ENCODE data around the gene ISCA2. TPM values are rescaled to one million over a fixed set of nuclear protein-coding genes. Genes with fewer than 3 reads are reported as not detected.
A peak's percentile ranks its signal among the peaks of the same experiment; 100 is the strongest.

The ISCA2 gene
- total RNA-seq, 1 donor from 2014 or later: 14.9 TPM

- no peak for DNase-seq (ENCODE audit: low read depth)
Measured at GRCh38 chr14:74508292-74508731, 14.7 kb downstream of the ISCA2 start.

GRCh38 chr14:74508844-74509428 lies 15.4 kb downstream of the ISCA2 start:
- no peak for DNase-seq (ENCODE audit: low read depth)

GRCh38 chr14:74509587-74510222 lies 16.1 kb downstream of the ISCA2 start:
- DNase-seq (ENCODE audit: low read depth): no peak

GRCh38 chr14:74510223-74510931 lies 16.8 kb downstream of the ISCA2 start:
- DNase-seq (ENCODE audit: low read depth): peak; percentile 34

- DNase-seq (ENCODE audit: low read depth): peak; percentile 69
Measured at GRCh38 chr14:74510959-74511409, 17.4 kb downstream of the ISCA2 start.

- DNase-seq (ENCODE audit: low read depth): no peak
Measured at GRCh38 chr14:74511966-74512830, 18.6 kb downstream of the ISCA2 start.

- DNase-seq (ENCODE audit: low read depth): peak; percentile 90
Measured at GRCh38 chr14:74514471-74514941, 20.9 kb downstream of the ISCA2 start.

GRCh38 chr14:74515891-74516412 lies 22.4 kb downstream of the ISCA2 start:
- DNase-seq (ENCODE audit: low read depth): no peak

GRCh38 chr14:74516451-74517160 lies 23.0 kb downstream of the ISCA2 start:
- peak; percentile 57 for DNase-seq (ENCODE audit: low read depth)

GRCh38 chr14:74517731-74518130 lies 24.2 kb downstream of the ISCA2 start:
- no peak for DNase-seq (ENCODE audit: low read depth)

GRCh38 chr14:74518221-74518620 lies 24.7 kb downstream of the ISCA2 start:
- DNase-seq (ENCODE audit: low read depth): no peak

- DNase-seq (ENCODE audit: low read depth): no peak
Measured at GRCh38 chr14:74519316-74520074, 25.9 kb downstream of the ISCA2 start.

- DNase-seq (ENCODE audit: low read depth): no peak
Measured at GRCh38 chr14:74521756-74522155, 28.2 kb downstream of the ISCA2 start.

- no peak for DNase-seq (ENCODE audit: low read depth)
Measured at GRCh38 chr14:74522740-74523139, 29.2 kb downstream of the ISCA2 start.

GRCh38 chr14:74524076-74524811 lies 30.7 kb downstream of the ISCA2 start:
- DNase-seq (ENCODE audit: low read depth): peak; percentile 45

- DNase-seq (ENCODE audit: low read depth): no peak
Measured at GRCh38 chr14:74524812-74525135, 31.2 kb downstream of the ISCA2 start.

- DNase-seq (ENCODE audit: low read depth): no peak
Measured at GRCh38 chr14:74525361-74525851, 31.8 kb downstream of the ISCA2 start.

GRCh38 chr14:74526854-74527585 lies 33.5 kb downstream of the ISCA2 start:
- no peak for DNase-seq (ENCODE audit: low read depth)

Measured in renal cortical epithelial cell (primary cell).